Stomach smooth muscle (tissue), 2 donors: ENCODE results near the gene NOL12.

Experiments
- H3K27ac ChIP-seq: one replicate; pipeline ENCODE4 v1.7.0; 2013; ENCODE audit warnings: mild to moderate bottlenecking, low read length, inconsistent platforms
- H3K27me3 ChIP-seq, 2 donors: one replicate each; pipeline ENCODE4 v1.7.0; 2013; ENCODE audit warnings: low read length in 2 of 2; ENCODE audit not compliant: insufficient read depth in 2 of 2, control insufficient read depth in 1 of 2
- H3K36me3 ChIP-seq, 2 donors: one replicate each; pipeline ENCODE4 v1.7.0; 2013; ENCODE audit warnings: low read length in 2 of 2; ENCODE audit not compliant: control insufficient read depth in 2 of 2, insufficient read depth in 2 of 2
- H3K4me1 ChIP-seq: one replicate; pipeline ENCODE4 v1.7.0; 2013; ENCODE audit warnings: low read length; ENCODE audit not compliant: control insufficient read depth, insufficient read depth
- H3K4me3 ChIP-seq, 2 donors: one replicate each; pipeline ENCODE4 v1.7.0; 2013; ENCODE audit warnings: low read length in 2 of 2
- H3K9ac ChIP-seq, 2 donors: one replicate each; pipeline ENCODE4 v1.7.0; 2013; ENCODE audit warnings: low read length in 2 of 2, mild to moderate bottlenecking in 1 of 2
- H3K9me3 ChIP-seq, 2 donors: one replicate each; pipeline ENCODE4 v1.7.0; 2013; ENCODE audit warnings: low read length in 2 of 2; ENCODE audit not compliant: control insufficient read depth in 2 of 2
- donor health status: healthy.
- donor health status: Pancreatic carcinoma.

The NOL12 gene

DNA sequence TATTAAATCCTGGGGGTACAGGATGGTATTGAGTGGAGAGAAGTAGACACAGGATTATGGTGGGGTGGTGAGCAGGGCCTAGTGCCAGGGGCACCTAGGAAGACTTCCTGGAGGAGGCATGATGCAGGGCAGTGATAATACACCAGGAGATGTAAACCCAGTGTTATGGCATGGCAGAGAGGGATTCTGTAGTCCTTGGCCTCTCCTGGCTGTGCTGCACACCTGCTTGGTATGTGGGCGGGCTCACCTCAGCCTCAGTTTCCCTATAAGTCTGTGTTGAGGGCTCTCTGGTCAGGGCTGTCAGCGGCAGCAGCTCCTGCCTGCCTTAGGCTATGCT lies 25.5 kb upstream of the NOL12 start:
- Histone ChIP-seq H3K27me3 (no peaks in the 10 kb centered on the region), H3K9ac (peak overlapping the region; percentile 51 to 64), H3K27ac (peak overlapping the region; percentile 80), H3K9me3 (no peaks in the 10 kb centered on the region), H3K36me3 (peaks cover under 1 to 4% of the 10 kb centered on the region in 2 donors), H3K4me1 (peaks cover 51% of the 10 kb centered on the region), H3K4me3 (peak overlapping the region; percentile 18 to 83)

DNA sequence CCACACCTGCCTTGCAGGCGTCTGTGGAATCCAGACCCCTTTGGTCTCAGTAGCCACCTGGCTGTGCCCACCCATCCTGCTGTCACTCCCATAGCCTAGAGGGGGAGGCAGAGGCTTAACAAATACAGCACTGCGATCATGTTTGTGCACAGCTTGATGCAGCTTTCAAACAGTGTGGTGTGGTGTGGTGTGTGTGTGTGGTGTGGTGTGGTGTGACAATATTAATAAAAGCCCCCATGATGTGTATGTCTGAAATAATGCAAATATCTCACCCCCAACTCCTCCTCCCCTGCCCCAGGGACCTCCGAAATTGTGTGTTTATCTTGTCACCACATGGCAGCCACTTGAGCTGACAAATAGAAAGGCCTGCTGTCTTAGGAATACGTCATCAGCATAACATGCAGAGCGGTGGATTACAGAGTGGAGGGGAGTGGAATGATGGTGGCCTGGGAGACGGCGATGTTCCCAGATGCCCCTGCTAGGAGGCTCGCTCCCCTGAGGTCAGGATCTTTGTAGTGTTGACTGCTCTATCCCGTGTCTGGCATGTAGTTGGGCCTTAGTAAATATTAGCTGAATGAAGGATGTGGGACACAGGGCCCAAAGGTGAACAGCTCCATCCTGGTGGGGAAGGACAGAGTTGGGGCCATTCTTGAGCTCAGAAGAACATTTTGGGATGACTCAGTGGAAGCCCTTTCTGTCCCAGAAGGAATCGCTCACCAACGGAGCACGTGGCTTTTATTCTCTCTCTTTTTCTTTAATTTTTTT lies 24.8 kb upstream of the NOL12 start:
- Histone ChIP-seq H3K9ac (peak overlapping the region; percentile 51 to 64), H3K27ac (peak overlapping the region; percentile 80), H3K36me3 (peaks cover 6 to 11% of the 10 kb centered on the region in 2 donors), H3K4me1 (peaks cover 51% of the 10 kb centered on the region), H3K9me3 (no peaks in the 10 kb centered on the region), H3K4me3 (peak overlapping the region; percentile 34 to 35), H3K27me3 (no peaks in the 10 kb centered on the region)

DNA sequence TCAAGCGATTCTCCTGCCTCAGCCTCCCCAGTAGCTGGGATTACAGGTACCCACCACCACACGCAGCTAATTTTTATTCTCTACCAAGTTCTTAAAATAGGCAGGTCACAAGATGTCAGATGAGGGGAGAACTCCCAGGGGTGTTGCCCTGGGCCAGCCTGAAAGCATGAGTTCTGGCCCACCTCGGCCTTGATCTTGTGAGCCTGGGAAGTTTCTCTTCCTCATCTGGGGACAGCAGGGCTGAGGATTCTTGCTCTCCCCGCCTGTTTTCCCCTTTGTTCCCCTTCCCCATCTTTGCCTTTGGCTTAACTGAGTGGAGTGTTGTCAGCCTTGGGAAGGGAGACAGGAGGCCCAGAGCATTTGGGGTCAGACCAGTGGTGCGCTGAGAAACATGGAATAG lies 24.1 kb upstream of the NOL12 start:
- H3K4me1 ChIP-seq = peaks cover 51% of the 10 kb centered on the region
- no peak overlapping the region for H3K4me3 ChIP-seq
- H3K36me3 ChIP-seq = peaks cover 9 to 16% of the 10 kb centered on the region in 2 donors
- H3K27ac ChIP-seq = peak overlapping the region; percentile 67
- no peaks in the 10 kb centered on the region for H3K9me3 ChIP-seq
- peak overlapping the region in 1 of 2 donors; percentile 21 for H3K9ac ChIP-seq
- no peaks in the 10 kb centered on the region for H3K27me3 ChIP-seq

- no peaks in the 10 kb centered on the region for H3K9me3 ChIP-seq
- peaks cover 11 to 16% of the 10 kb centered on the region in 2 donors for H3K36me3 ChIP-seq
- peaks cover 46% of the 10 kb centered on the region for H3K4me1 ChIP-seq
- H3K27ac ChIP-seq = peak overlapping the region; percentile 77
- H3K9ac ChIP-seq = peak overlapping the region in 1 of 2 donors; percentile 4
- H3K4me3 ChIP-seq = no peak overlapping the region
- no peaks in the 10 kb centered on the region for H3K27me3 ChIP-seq
Measured at GRCh38 chr22:37663521-37664140, 22.5 kb upstream of the NOL12 start.

GRCh38 chr22:37664249-37665101 lies 21.7 kb upstream of the NOL12 start:
- no peak overlapping the region for H3K9ac ChIP-seq
- no peaks in the 10 kb centered on the region for H3K9me3 ChIP-seq
- peaks cover 42% of the 10 kb centered on the region for H3K4me1 ChIP-seq
- H3K27me3 ChIP-seq = no peaks in the 10 kb centered on the region
- peak overlapping the region; percentile 41 for H3K27ac ChIP-seq
- peaks cover 11 to 16% of the 10 kb centered on the region in 2 donors for H3K36me3 ChIP-seq
- H3K4me3 ChIP-seq = no peak overlapping the region

DNA sequence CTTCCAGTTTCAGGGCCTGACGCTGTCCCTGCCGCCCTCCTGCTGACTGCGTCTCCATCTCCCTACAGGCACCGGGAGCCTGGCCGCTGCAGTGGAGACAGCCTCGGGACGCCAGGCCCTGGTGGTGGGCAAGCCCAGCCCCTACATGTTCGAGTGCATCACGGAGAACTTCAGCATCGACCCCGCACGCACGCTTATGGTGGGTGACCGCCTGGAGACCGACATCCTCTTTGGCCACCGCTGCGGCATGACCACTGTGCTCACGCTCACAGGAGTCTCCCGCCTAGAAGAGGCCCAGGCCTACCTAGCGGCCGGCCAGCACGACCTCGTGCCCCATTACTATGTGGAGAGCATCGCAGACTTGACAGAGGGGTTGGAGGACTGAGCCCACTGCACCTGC lies 20.7 kb upstream of the NOL12 start:
- H3K27me3 ChIP-seq = no peaks in the 10 kb centered on the region
- no peak overlapping the region for H3K4me3 ChIP-seq
- peaks cover 11 to 16% of the 10 kb centered on the region in 2 donors for H3K36me3 ChIP-seq
- peak overlapping the region; percentile 41 for H3K27ac ChIP-seq
- H3K9me3 ChIP-seq = no peaks in the 10 kb centered on the region
- H3K9ac ChIP-seq = no peak overlapping the region
- peaks cover 34% of the 10 kb centered on the region for H3K4me1 ChIP-seq

GRCh38 chr22:37669586-37669985 lies 16.6 kb upstream of the NOL12 start:
- no peaks in the 10 kb centered on the region for H3K27me3 ChIP-seq

GRCh38 chr22:37672206-37672919 lies 13.8 kb upstream of the NOL12 start:
- H3K27me3 ChIP-seq = no peaks in the 10 kb centered on the region
- no peaks in the 10 kb centered on the region for H3K9me3 ChIP-seq
- H3K36me3 ChIP-seq = peaks cover 0 to 2% of the 10 kb centered on the region in 2 donors
- peak overlapping the region; percentile 94 for H3K27ac ChIP-seq
- H3K4me3 ChIP-seq = no peak overlapping the region
- no peak overlapping the region for H3K9ac ChIP-seq
- peaks cover 34% of the 10 kb centered on the region for H3K4me1 ChIP-seq

More at GRCh38 chr22:37669586-37669985, 16.6 kb upstream of the NOL12 start:
- H3K9ac ChIP-seq = peak overlapping the region in 1 of 2 donors; percentile 21
- no peak overlapping the region for H3K4me3 ChIP-seq
- H3K27ac ChIP-seq = no peak overlapping the region
- H3K4me1 ChIP-seq = peaks cover 29% of the 10 kb centered on the region
- no peaks in the 10 kb centered on the region for H3K9me3 ChIP-seq
- peaks cover 11 to 16% of the 10 kb centered on the region in 2 donors for H3K36me3 ChIP-seq

DNA sequence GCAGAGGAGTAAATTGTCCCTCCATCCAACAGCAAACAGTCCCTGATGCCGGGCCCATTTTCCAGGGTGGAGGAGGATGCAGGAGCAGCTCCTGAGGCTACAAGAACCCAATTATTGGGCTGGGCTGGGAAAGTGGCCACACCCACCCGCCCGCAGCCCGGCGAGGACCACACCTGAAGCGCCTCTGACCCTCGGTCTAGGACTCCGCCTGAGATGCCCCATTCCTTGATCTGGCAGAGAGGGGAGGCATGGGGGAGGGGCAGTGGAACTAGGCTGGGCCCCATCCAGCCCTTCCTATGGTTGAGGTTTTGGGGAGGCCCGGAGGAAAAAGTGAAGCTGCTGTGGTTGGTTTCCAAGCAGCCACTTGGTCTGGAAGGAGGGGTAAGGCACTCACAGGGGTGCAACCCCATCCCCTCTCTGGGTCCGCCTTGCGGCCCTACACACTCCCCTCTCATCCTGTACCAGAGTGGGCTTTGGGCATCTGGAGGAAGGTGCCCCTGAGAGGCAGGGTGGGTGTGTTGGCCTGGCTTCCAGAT lies 13.2 kb upstream of the NOL12 start:
- Histone ChIP-seq H3K4me1 (peaks cover 40% of the 10 kb centered on the region), H3K9me3 (no peaks in the 10 kb centered on the region), H3K27me3 (no peaks in the 10 kb centered on the region), H3K27ac (peak overlapping the region; percentile 94), H3K36me3 (peaks cover 0 to under 1% of the 10 kb centered on the region in 2 donors), H3K9ac (no peak overlapping the region), H3K4me3 (no peak overlapping the region)

DNA sequence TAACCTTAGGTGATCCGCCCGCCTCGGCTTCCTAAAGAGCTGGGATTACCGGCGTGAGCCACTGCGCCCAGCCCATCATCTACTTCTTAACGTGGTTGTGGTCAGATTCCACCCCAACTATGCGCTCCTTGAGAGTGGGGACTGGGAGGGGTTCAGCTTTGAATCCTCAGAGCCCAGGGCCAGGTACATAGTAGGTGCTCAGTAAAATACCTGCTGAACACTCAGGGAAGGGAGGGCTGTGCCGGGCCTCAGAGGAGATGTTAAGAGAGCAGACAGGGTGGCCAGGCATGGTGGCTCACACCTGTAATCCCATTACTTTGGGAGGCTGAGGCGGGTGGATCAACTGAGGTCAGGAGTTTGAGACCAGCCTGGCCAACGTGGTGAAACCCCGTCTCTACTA lies 11.9 kb upstream of the NOL12 start:
- peaks cover 46% of the 10 kb centered on the region for H3K4me1 ChIP-seq
- H3K9ac ChIP-seq = peak overlapping the region; percentile 51 to 60
- H3K27me3 ChIP-seq = no peaks in the 10 kb centered on the region
- H3K4me3 ChIP-seq = no peak overlapping the region
- peak overlapping the region; percentile 94 for H3K27ac ChIP-seq
- no peaks in the 10 kb centered on the region for H3K9me3 ChIP-seq
- H3K36me3 ChIP-seq = peaks cover 0 to 4% of the 10 kb centered on the region in 2 donors
